ENCODE results near the gene TSHZ3. TPM values are rescaled to one million over a fixed set of nuclear protein-coding genes. Genes with fewer than 3 reads are reported as not detected.

The TSHZ3 gene
- total and polyA plus RNA-seq, 9 of the 15 experiments (the other 6 are each of a cell fraction or from before 2014, with no cell fraction given), result 0.03 to 0.13 (median 0.05) TPM; not detected in 5

DNA sequence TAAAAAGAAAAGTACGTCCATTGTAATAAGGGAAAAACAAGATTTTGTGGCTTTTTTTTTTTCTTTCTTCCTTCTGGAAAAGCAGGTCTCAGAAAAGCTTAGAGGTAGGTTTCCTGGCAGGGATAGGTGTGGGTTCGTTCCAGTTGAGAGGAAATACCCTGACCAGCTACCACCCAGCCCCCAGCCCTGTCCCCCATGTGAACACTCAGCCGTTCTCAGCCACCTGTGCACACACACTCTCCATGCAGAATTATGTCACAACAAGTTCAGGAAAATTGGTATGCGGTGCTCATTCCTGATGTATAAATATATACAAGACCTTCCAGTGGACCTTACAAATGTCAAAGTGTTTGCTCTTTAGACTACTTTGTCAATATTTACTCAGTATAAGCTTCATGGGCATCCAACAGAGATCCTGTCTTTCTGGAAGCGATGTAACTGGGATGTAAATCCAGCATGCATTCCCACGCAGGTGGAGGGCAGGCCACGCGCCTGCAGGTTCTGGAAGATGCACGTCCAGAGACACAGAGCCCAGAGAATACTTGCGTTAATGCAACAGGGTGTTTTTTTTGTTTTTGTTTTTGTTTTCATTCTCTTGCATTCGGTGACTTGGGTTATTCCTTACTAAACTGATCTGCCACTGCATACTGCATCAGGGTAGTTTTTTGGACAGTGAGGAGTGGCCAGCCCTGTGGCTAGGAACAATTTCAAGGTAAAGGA is 68.8 kb downstream of the TSHZ3 start:
- no peak overlapping the region for H3K4me3 ChIP-seq
- CTCF ChIA-PET (ENCODE audit: low intra/inter-chr PET ratio), result no interaction called here
- TF ChIP-seq MAZ (CRISPR knock-in tag; conservative IDR thresholded peaks at IDR 0.05 in 1 of 2, IDR thresholded peaks at IDR 0.05 in 1 of 2) (no peak), MCM5 (IDR thresholded peaks at IDR 0.05; ENCODE audit: low read depth) (no peak), USF2 (CRISPR knock-in tag; IDR thresholded peaks at IDR 0.05) (no peak), RNF2 (IDR thresholded peaks at IDR 0.05) (no peak), ZKSCAN1 (IDR thresholded peaks at IDR 0.05; ENCODE audit: low read depth, low read length) (no peak), ZNF3 (CRISPR knock-in tag; IDR thresholded peaks at IDR 0.05) (no peak), ZNF24 (IDR thresholded peaks at IDR 0.05) (no peak), ZNF79 (CRISPR knock-in tag; IDR thresholded peaks at IDR 0.05; ENCODE audit: low read depth) (no peak)
- TF ChIP-seq, protein P1, sequence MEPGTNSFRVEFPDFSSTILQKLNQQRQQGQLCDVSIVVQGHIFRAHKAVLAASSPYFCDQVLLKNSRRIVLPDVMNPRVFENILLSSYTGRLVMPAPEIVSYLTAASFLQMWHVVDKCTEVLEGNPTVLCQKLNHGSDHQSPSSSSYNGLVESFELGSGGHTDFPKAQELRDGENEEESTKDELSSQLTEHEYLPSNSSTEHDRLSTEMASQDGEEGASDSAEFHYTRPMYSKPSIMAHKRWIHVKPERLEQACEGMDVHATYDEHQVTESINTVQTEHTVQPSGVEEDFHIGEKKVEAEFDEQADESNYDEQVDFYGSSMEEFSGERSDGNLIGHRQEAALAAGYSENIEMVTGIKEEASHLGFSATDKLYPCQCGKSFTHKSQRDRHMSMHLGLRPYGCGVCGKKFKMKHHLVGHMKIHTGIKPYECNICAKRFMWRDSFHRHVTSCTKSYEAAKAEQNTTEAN (CRISPR knock-in tag; IDR thresholded peaks at IDR 0.05), result no peak
- no peaks in the 10 kb centered on the region; the same call in none of the 2 replicates for H4K20me1 ChIP-seq (replicated peaks; ENCODE audit: control insufficient read depth, insufficient read depth, low read length)
- POLR2A ChIA-PET, result no interaction called here
- H3K4me1 ChIP-seq (replicated peaks in 1 of 2; ENCODE audit: control insufficient read depth in 2 of 2, insufficient read depth in 2 of 2, low read length in 2 of 2), result no peaks in the 10 kb centered on the region
- no peaks in the 10 kb centered on the region for H3K79me2 ChIP-seq (ENCODE audit: control insufficient read depth, insufficient read depth, low read length)
- no peak overlapping the region for H2AFZ ChIP-seq (ENCODE audit: low read depth, low read length)
- no TSS peak for BruUV-seq (replicated peaks)
- intact Hi-C loops (cut with micrococcal nuclease) (no loop called here), in situ Hi-C loops (cut with MboI) (no loop called here)
- H3K9ac ChIP-seq (ENCODE audit: insufficient read depth in 1 of 2, low read depth in 2 of 2, low read length in 2 of 2), result no peak overlapping the region
- H3K9me3 ChIP-seq (replicated peaks; ENCODE audit: control insufficient read depth, insufficient read depth, low read depth, low read length), result no peaks in the 10 kb centered on the region
- DNase-seq (ENCODE audit: extremely low read depth in 1 of 4, low spot score in 3 of 4) (no peak), FAIRE-seq (no peak), ATAC-seq (no peak)
- H3K27ac ChIP-seq (ENCODE audit: extremely low read depth, low read depth, low read length), result no peak overlapping the region
- H3K4me2 ChIP-seq (ENCODE audit: insufficient read depth, low read length), result no peak overlapping the region
- no peaks in the 10 kb centered on the region for H3K9me1 ChIP-seq (ENCODE audit: control insufficient read depth, insufficient read depth, low read length)
- WGBS (ENCODE audit: insufficient coverage, low coverage, missing lambda C conversion rate), result 1% methylated on average over 11 of the region's 11 CpGs
- H3K27me3 ChIP-seq (ENCODE audit: control insufficient read depth in 2 of 2, insufficient read depth in 2 of 2, low read length in 2 of 2), result peaks cover 26 to 52% of the 10 kb centered on the region in 2 experiments
- no peaks in the 10 kb centered on the region for H3K36me3 ChIP-seq (ENCODE audit: control insufficient read depth, insufficient read depth, low read length)

All from K562 (cell line).